K562 (cell line): ENCODE data around the gene PGP. TPM values are rescaled to one million over a fixed set of nuclear protein-coding genes. Genes with fewer than 3 reads are reported as not detected.

Experiments used
- CBX8 ChIP-seq: fragments of 200-600 bp; sonication (generic); IDR thresholded peaks from 2 replicates; pipeline ENCODE4 v1.6.1; 2012; ENCODE audit warnings: borderline replicate concordance, mixed run types, low read depth, mild to moderate bottlenecking, moderate library complexity, mixed read lengths, low read length, control low read depth, inconsistent platforms; ENCODE audit not compliant: poor library complexity, severe bottlenecking; ENCODE audit errors: extremely low read depth
- FOXK1 ChIP-seq: sonication (generic); formaldehyde crosslinking; IDR thresholded peaks from 2 replicates; pipeline ENCODE4 v1.8.0; 2022; ENCODE audit warnings: missing genetic modification reagents, mild to moderate bottlenecking, borderline replicate concordance
- FUS ChIP-seq: fragments of 200-400 bp; formaldehyde crosslinking; optimal IDR thresholded peaks from 2 replicates; pipeline ENCODE3; 2017; ENCODE audit warnings: low read depth, low read length
- GTF2A2 ChIP-seq: IDR thresholded peaks from 2 replicates; pipeline ENCODE4 v1.6.1; 2016; ENCODE audit warnings: mild to moderate bottlenecking, missing genetic modification characterization, missing compliant biosample characterization
- JUN ChIP-seq, 2 experiments: sonication (generic) in 1 of 2; formaldehyde crosslinking in 1 of 2; IDR thresholded peaks; 2 replicates each; pipeline versions ENCODE4 v1.6.1 to v1.8.0; 2012 to 2022; ENCODE audit warnings: borderline replicate concordance in 2 of 2, mild to moderate bottlenecking in 2 of 2, improper control_type of control experiment in 1 of 2, low read depth in 1 of 2, low read length in 1 of 2, missing genetic modification reagents in 1 of 2
- MTA2 ChIP-seq: fragments of 450-650 bp; IDR thresholded peaks from 2 replicates; pipeline ENCODE4 v1.6.1; 2016; ENCODE audit warnings: low read depth
- NCOA1 ChIP-seq: fragments of 450-650 bp; IDR thresholded peaks from 2 replicates; pipeline ENCODE4 v1.6.1; 2016; ENCODE audit warnings: low read depth
- PCBP1 ChIP-seq: fragments of 200-400 bp; formaldehyde crosslinking; IDR thresholded peaks from 2 replicates; pipeline ENCODE4 v1.6.1; 2018; ENCODE audit warnings: mild to moderate bottlenecking, low read depth, low read length; ENCODE audit not compliant: poor library complexity, severe bottlenecking
- RFX7 ChIP-seq: fragments of 250-450 bp; sonication (Bioruptor Pico); IDR thresholded peaks from 2 replicates; pipeline ENCODE4 v1.5.1; 2021; ENCODE audit warnings: mild to moderate bottlenecking
- SAP30 ChIP-seq: fragments of 200-600 bp; sonication (generic); IDR thresholded peaks from 2 replicates; pipeline ENCODE4 v1.6.1; 2012; ENCODE audit warnings: borderline replicate concordance, low read depth, mild to moderate bottlenecking, moderate library complexity, low read length, control low read depth, inconsistent platforms; ENCODE audit not compliant: insufficient read depth, poor library complexity, severe bottlenecking
- SMAD2 ChIP-seq: fragments of 150-350 bp; IDR thresholded peaks from 2 replicates; pipeline ENCODE4 v1.6.1; 2014; ENCODE audit warnings: low read depth, mild to moderate bottlenecking, low read length
- SMARCB1 ChIP-seq: IDR thresholded peaks from 2 replicates; pipeline ENCODE4 v1.6.1; 2011; ENCODE audit warnings: improper control_type of control experiment, low read depth; ENCODE audit not compliant: insufficient read length
- SUPT5H ChIP-seq: fragments of 450-650 bp; IDR thresholded peaks from 2 replicates; pipeline ENCODE4 v1.6.1; 2016
- TCF7L2 ChIP-seq: fragments of 150-350 bp; IDR thresholded peaks from 2 replicates; pipeline ENCODE4 v1.6.1; 2016; ENCODE audit warnings: low read depth, mild to moderate bottlenecking, low read length, moderate library complexity
- ZKSCAN1 ChIP-seq: fragments of 150-350 bp; IDR thresholded peaks from 2 replicates; pipeline ENCODE4 v1.6.1; 2016; ENCODE audit warnings: low read depth, low read length
- ZNF184 ChIP-seq: sonication (generic); formaldehyde crosslinking; IDR thresholded peaks from 2 replicates; pipeline ENCODE4 v1.5.0; 2020; ENCODE audit warnings: missing genetic modification reagents
- ZNF197 ChIP-seq: fragments of 200-800 bp; sonication (Bioruptor generic); IDR thresholded peaks from 2 replicates; pipeline ENCODE4 v1.6.1; 2016; ENCODE audit warnings: low read depth, missing genetic modification characterization, missing compliant biosample characterization
- ZNF3 ChIP-seq: fragments of 250-450 bp; sonication (Bioruptor Pico); IDR thresholded peaks from 2 replicates; pipeline ENCODE4 v1.5.0; 2021; ENCODE audit warnings: mild to moderate bottlenecking, moderate library complexity
- ZNF436 ChIP-seq: fragments of 250-450, 450-650 bp; sonication (Bioruptor Pico); formaldehyde crosslinking; IDR thresholded peaks from 2 replicates; pipeline ENCODE4 v1.7.0; 2020; ENCODE audit warnings: mild to moderate bottlenecking
- ZNF551 ChIP-seq: fragments of 250-450 bp; sonication (Bioruptor Pico); IDR thresholded peaks from 2 replicates; pipeline ENCODE4 v1.5.0; 2021; ENCODE audit warnings: mild to moderate bottlenecking, moderate library complexity
- ZNF644 ChIP-seq: fragments of 200-800 bp; sonication (Bioruptor generic); IDR thresholded peaks from 2 replicates; pipeline ENCODE4 v1.6.1; 2016; ENCODE audit warnings: low read depth, missing genetic modification characterization, missing compliant biosample characterization
- ZNF740 ChIP-seq, 3 experiments: fragments of 200-800 bp in 1 of 3; sonication (Bioruptor generic) in 1 of 3; sonication (generic) in 1 of 3; formaldehyde crosslinking in 1 of 3; IDR thresholded peaks; 2 replicates each; pipeline versions ENCODE4 v1.6.1 to v1.8.0; 2016 to 2022; ENCODE audit warnings: mild to moderate bottlenecking in 2 of 3, missing compliant biosample characterization in 2 of 3, missing genetic modification characterization in 2 of 3, missing genetic modification reagents in 1 of 3
- ZNF79 ChIP-seq: fragments of 250-450 bp; sonication (Bioruptor Pico); IDR thresholded peaks from 2 replicates; pipeline ENCODE4 v1.4.0; 2020; ENCODE audit warnings: low read depth, mild to moderate bottlenecking, moderate library complexity
- polyA plus RNA-seq, 8 experiments: library from polyadenylated mRNA; depleted of rRNA in 4 of 8; stranded (reverse) in 5 of 8; unstranded in 3 of 8; fragments of >200 nt; fragmentation: Nextera tagmentation in 2 of 8; fragmentation: Illumina TruSeq in 1 of 8; extraction: Ambion mirVana in 2 of 8; extraction: Trizol in 1 of 8; gene quantifications; 2 replicates each; pipeline versions ENCODE4 v1.2.1 to v1.2.3, GENCODE V29; 2011 to 2014; ENCODE audit warnings: inconsistent platforms in 1 of 8, missing spikeins in 1 of 8
- total RNA-seq, 7 experiments: library from RNA; depleted of rRNA in 6 of 7; stranded (reverse); fragments of >200 nt in 6 of 7; fragmentation: Illumina TruSeq in 2 of 7; extraction: Trizol in 2 of 7; gene quantifications; 2 replicates each; pipeline versions ENCODE4 v1.2.1 to v1.2.3, GENCODE V29; 2011 to 2021; ENCODE audit warnings: low replicate concordance in 1 of 7
- TF ChIP-seq, protein P1 (sequence below): fragments of 450-650 bp; conservative IDR thresholded peaks from 2 replicates; pipeline ENCODE4 v1.6.1; 2016; ENCODE audit warnings: missing genetic modification characterization, low read depth, mild to moderate bottlenecking, control low read depth, missing compliant biosample characterization

The PGP gene
- total and polyA plus RNA-seq, 9 of the 15 experiments (the other 6 are each of a cell fraction or from before 2014, with no cell fraction given) = 1.1 to 57.6 (median 19.6) TPM

DNA sequence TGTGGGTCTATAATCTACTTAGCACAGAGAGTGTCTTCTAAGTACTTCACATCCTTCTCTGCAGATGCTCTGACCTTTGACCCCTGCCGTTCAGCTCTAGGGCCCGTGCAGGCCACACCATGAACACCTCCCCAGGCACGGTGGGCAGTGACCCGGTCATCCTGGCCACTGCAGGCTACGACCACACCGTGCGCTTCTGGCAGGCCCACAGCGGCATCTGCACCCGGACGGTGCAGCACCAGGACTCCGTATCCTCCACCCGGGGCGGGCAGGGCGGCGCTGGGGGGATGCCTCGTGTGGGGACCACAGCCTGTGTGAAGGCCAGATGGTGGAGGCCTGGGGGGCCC lies 8.7 kb downstream of the PGP start (continued):
- TF ChIP-seq ZNF79 (CRISPR knock-in tag) = no peak
- TF ChIP-seq SAP30 = no peak
- no peak for TF ChIP-seq ZNF197 (CRISPR knock-in tag)
- no peak for TF ChIP-seq JUN (IDR thresholded peaks at IDR 0.05; ENCODE audit: borderline replicate concordance, low read depth, low read length)
- TF ChIP-seq JUN (CRISPR knock-in tag; IDR thresholded peaks at IDR 0.05; ENCODE audit: borderline replicate concordance) = no peak
- TF ChIP-seq SMARCB1 = no peak
- TF ChIP-seq FOXK1 (CRISPR knock-in tag) = peak; percentile 80; the same call in 1 of the 2 replicates
- no peak for TF ChIP-seq ZNF3 (CRISPR knock-in tag)
- TF ChIP-seq SMAD2 = no peak
- no peak for TF ChIP-seq ZNF740 (CRISPR knock-in tag; IDR thresholded peaks at IDR 0.05)
- TF ChIP-seq ZNF740 (tag; IDR thresholded peaks at IDR 0.05) = peak in 1 of 2 experiments; percentile 27; a peak in 1 of 4 replicates
- peak; percentile 32; the same call in 1 of the 2 replicates for TF ChIP-seq MTA2
- TF ChIP-seq RFX7 (CRISPR knock-in tag) = no peak
- TF ChIP-seq TCF7L2 = no peak
- TF ChIP-seq ZNF551 (CRISPR knock-in tag) = no peak
- no peak for TF ChIP-seq ZNF436 (CRISPR knock-in tag)
- no peak for TF ChIP-seq CBX8
- no peak for TF ChIP-seq ZNF644 (tag)
- TF ChIP-seq ZKSCAN1 = no peak
- TF ChIP-seq NCOA1 = no peak
- no peak for TF ChIP-seq GTF2A2 (tag)
- TF ChIP-seq PCBP1 = no peak
- no peak for TF ChIP-seq FUS
- TF ChIP-seq, protein P1, sequence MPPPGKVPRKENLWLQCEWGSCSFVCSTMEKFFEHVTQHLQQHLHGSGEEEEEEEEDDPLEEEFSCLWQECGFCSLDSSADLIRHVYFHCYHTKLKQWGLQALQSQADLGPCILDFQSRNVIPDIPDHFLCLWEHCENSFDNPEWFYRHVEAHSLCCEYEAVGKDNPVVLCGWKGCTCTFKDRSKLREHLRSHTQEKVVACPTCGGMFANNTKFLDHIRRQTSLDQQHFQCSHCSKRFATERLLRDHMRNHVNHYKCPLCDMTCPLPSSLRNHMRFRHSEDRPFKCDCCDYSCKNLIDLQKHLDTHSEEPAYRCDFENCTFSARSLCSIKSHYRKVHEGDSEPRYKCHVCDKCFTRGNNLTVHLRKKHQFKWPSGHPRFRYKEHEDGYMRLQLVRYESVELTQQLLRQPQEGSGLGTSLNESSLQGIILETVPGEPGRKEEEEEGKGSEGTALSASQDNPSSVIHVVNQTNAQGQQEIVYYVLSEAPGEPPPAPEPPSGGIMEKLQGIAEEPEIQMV (tag) = no peak
- TF ChIP-seq SUPT5H = no peak
- TF ChIP-seq ZNF184 = no peak
